ENCODE data around the gene SUPT3H.
"Not testable (repeated sequence)": the region's sequence is repeated elsewhere in the genome, so short reads cannot be mapped to it uniquely, and the experiment has no call there.

SUPT3H gene

GRCh38 chr6:44867571-44868334 lies 510.0 kb downstream of the SUPT3H start:
- no peak for DNase-seq

- DNase-seq, result not testable (repeated sequence)
Observed at GRCh38 chr6:44865184-44865583, 512.5 kb downstream of the SUPT3H start.

- no peak for DNase-seq
Observed at GRCh38 chr6:44859901-44860410, 517.8 kb downstream of the SUPT3H start.

- DNase-seq, result no peak
Observed at GRCh38 chr6:44858998-44859397, 518.7 kb downstream of the SUPT3H start.

GRCh38 chr6:44856479-44856878 lies 521.3 kb downstream of the SUPT3H start:
- DNase-seq, result no peak

DNA sequence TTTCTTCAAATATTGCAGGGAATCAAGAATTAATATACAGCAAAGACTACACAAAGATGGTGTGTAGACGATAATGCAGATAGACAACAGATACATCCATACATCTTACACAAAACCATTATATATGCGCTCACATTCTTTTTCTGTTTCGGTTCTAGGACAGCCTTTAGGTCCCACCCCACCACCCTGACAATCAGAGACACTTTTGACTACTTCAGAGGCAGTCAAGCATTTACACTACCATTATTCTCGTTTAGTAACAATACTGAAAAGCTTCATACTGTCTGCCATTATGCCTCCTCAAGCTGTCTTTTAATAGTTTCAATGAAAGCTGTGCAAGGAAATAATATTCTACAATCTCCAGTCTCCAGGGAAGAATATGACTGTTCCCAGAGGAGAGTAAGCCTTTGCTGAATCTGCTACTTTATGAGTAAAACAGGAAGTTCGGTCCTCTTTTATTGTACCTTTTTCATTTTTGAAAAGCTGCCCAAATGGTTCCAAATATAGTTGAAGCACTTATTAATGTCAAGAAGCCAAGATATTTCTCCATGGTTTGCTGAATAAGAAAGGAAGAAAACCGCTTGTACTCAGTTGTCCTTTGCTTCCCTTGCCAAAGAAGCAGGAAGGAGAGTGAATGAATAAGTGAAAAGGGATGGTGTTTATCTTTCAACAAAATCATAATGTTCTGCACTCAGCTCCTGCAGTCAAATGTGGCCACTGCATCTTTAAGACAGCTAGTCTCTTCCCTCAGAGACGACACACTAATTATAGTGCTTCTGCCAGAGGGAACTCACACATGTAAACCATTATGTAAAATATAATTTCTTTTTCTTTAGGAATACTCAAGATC lies 521.9 kb downstream of the SUPT3H start:
- DNase-seq, result no peak

GRCh38 chr6:44854712-44855443 lies 522.9 kb downstream of the SUPT3H start:
- DNase-seq, result no peak

DNA sequence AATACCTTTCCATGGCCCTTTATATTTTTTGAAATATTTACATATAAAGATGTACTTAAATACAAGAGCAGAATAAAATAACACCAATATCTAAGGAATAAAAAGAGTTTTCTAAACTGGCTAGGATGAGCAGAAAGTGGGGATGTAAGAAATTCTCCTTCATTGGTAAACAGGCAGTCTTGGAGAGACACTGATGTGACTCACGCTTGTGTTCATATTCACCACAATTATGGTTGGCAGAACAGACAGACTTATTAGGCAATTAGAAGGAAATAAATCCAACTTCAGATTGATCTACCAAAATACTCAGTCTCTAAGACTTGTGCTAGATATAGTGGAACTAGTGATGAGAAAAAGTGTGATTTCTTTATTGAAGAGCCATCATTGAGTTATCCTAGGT lies 526.6 kb downstream of the SUPT3H start:
- DNase-seq, result no peak

- DNase-seq, result no peak
Observed at GRCh38 chr6:44850312-44850711, 527.4 kb downstream of the SUPT3H start.

DNA sequence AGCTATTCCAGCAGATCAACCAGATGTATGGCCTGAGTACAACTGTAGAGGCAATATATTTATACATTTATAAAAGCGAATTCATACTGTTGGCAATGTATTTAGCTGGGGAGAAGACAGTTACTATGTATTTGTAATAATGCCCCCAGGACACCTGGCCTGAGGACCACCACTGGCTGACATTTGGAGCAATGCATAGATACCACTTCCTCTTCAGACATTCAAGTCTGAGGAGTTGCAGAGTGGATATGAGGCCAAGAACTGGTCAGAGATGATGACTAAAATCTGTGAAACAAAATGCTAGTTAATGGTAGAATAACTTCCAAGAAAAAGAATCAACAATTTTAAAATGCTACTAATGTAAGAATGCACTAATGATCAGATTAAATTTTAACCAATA lies 527.9 kb downstream of the SUPT3H start:
- DNase-seq, result no peak

- DNase-seq, result no peak
Observed at GRCh38 chr6:44843734-44844133, 534.0 kb downstream of the SUPT3H start.

DNA sequence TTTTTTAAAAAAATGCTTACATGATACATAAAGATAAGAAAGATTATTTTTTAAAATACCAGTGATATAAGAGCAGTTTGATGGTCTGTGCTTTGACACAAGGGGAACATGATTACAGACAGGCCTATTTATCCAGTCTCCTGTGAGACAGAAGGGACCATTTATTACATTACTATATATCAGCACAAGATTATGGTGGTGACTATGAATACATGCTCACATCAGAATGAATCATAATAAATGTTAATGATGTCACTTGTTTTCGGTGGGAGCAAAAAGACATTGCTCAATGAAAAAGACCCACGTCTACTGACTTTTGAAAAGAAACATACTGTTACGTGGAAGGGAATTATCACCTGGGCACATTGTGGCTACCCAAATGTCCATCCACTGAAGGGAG lies 535.1 kb downstream of the SUPT3H start:
- no peak for DNase-seq

- DNase-seq, result no peak
Observed at GRCh38 chr6:44841829-44842228, 535.9 kb downstream of the SUPT3H start.

GRCh38 chr6:44837741-44838140 lies 540.0 kb downstream of the SUPT3H start:
- DNase-seq, result no peak

DNA sequence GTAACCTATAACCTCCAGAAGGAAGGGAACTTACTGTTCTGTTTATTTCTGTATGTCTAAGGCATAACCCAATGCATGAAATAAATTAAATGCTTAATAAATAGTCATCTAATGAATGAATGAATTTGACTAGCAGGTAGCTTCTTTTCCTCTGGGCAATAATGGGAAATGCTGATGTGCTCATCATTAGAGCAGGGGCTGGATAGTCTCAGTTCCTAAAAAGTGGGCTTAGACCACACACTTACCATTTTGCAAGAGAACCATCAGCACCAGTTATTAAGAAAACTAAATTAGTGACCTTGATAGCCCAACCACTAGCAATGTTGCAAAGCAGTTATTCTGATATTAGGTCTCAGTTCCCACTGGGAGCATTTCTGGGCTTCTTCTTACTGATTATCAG lies 540.5 kb downstream of the SUPT3H start:
- no peak for DNase-seq

GRCh38 chr6:44833248-44833647 lies 544.5 kb downstream of the SUPT3H start:
- DNase-seq, result no peak

- no peak for DNase-seq
Observed at GRCh38 chr6:44831002-44831610, 546.6 kb downstream of the SUPT3H start.

- no peak for DNase-seq
Observed at GRCh38 chr6:44829836-44830235, 547.9 kb downstream of the SUPT3H start.

- DNase-seq, result no peak
Observed at GRCh38 chr6:44828780-44829179, 549.0 kb downstream of the SUPT3H start.

DNA sequence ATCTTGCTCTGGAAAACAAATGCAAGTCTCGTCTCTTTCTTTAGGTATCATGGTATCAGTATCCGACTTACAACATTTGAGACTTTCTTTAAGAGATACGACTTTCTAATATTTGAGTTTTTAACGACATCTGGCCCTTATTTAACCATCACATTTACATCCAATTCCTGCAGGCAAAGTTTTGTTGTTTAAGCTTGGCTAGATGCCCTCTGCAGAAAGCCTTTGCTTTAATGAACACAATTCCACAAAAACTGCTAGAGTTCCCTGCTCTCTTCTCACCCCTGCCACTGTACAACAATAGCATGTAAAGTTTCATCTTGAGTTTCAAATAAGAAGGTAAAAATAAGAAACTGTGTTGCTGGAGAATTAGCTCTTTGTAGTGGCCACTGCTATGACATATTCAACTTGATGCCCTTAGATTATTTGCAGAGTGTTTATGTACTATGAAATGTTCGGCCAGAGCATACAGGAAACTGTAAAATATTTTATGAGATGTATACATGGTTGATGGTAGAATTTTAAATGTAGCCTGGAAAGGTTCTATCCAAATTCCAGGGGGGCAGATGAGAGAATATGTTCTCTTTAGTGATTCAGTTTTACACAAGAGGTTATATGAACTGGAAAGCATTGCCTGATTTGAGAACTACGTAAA lies 551.6 kb downstream of the SUPT3H start:
- DNase-seq, result no peak

- no peak for DNase-seq
Observed at GRCh38 chr6:44825273-44825672, 552.5 kb downstream of the SUPT3H start.

DNA sequence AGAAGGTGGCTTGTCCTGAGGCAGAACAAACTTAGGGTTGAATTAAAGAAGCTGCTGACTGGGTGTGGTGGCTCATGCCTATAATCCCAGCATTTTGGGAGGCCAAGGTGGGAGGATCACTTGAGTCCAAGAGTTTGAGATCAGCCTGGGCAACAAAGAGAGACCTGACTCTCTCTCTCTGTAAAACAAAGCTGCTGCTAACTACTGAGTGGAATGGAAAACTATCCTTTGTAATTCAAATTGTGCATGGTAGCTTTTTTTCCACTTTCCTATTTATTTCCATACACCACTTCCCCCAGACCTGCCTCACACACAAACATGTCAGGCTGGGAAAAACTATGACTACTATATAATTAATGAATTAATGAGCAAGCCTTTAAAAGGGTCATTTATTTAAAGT lies 553.2 kb downstream of the SUPT3H start:
- DNase-seq, result no peak

All from activated CD4-positive, alpha-beta T cell treated with anti-CD3 and anti-CD28 coated beads for 1 hour (primary cell).